GM23248 (cell line): Measurements from ENCODE around the gene HRCT1. TPM values are rescaled to one million over a fixed set of nuclear protein-coding genes. Genes with fewer than 3 reads are reported as not detected.
"Not testable (repeated sequence)": the region's sequence is repeated elsewhere in the genome, so short reads cannot be mapped to it uniquely, and the experiment has no call there.

Source experiments
- DNase-seq: peaks from one replicate; pipeline ENCODE4 v3.0.0-alpha.2; 2015
- H2AFZ ChIP-seq: fragments of 200-600 bp; sonication (generic); 2 replicates; pipeline ENCODE4 v1.6.1; 2016; ENCODE audit warnings: antibody characterized with exemption
- H3F3A ChIP-seq: fragments of 200-600 bp; sonication (generic); 2 replicates; pipeline ENCODE4 v1.6.1; 2016; ENCODE audit warnings: mild to moderate bottlenecking, antibody characterized with exemption, mixed run types; ENCODE audit not compliant: insufficient read depth
- H3K27ac ChIP-seq: fragments of 200-600 bp; sonication (generic); 2 replicates; pipeline ENCODE4 v1.5.1; 2016; ENCODE audit warnings: mild to moderate bottlenecking
- H3K27me3 ChIP-seq: fragments of 200-600 bp; sonication (generic); replicated peaks from 2 replicates; pipeline ENCODE4 v1.6.1; 2016; ENCODE audit warnings: mild to moderate bottlenecking; ENCODE audit not compliant: insufficient read depth
- H3K36me3 ChIP-seq: fragments of 200-600 bp; sonication (generic); 2 replicates; pipeline ENCODE4 v1.6.1; 2016; ENCODE audit warnings: low read depth, mild to moderate bottlenecking
- H3K4me1 ChIP-seq: fragments of 200-600 bp; sonication (generic); 2 replicates; pipeline ENCODE4 v1.6.1; 2016; ENCODE audit warnings: mild to moderate bottlenecking; ENCODE audit not compliant: insufficient read depth
- H3K4me2 ChIP-seq: fragments of 200-600 bp; sonication (generic); one replicate; pipeline ENCODE4 v1.6.1; 2016; ENCODE audit warnings: mild to moderate bottlenecking; ENCODE audit not compliant: unreplicated experiment
- H3K4me3 ChIP-seq: fragments of 200-600 bp; sonication (generic); 2 replicates; pipeline ENCODE4 v1.5.1; 2016; ENCODE audit warnings: mild to moderate bottlenecking
- H3K79me2 ChIP-seq: fragments of 200-600 bp; sonication (generic); 2 replicates; pipeline ENCODE4 v1.6.1; 2016; ENCODE audit warnings: mild to moderate bottlenecking; ENCODE audit not compliant: insufficient read depth
- H3K9ac ChIP-seq: fragments of 200-600 bp; sonication (generic); 2 replicates; pipeline ENCODE4 v1.6.1; 2016; ENCODE audit warnings: mild to moderate bottlenecking
- H3K9me2 ChIP-seq: fragments of 200-600 bp; sonication (generic); 2 replicates; pipeline ENCODE4 v1.6.1; 2016; ENCODE audit warnings: mixed run types, mild to moderate bottlenecking, moderate library complexity; ENCODE audit not compliant: insufficient read depth
- H3K9me3 ChIP-seq: fragments of 200-600 bp; sonication (generic); one replicate; pipeline ENCODE4 v1.6.1; 2017; ENCODE audit warnings: low read depth
- H4K20me1 ChIP-seq: fragments of 200-600 bp; sonication (generic); 2 replicates; pipeline ENCODE4 v1.6.0; 2016; ENCODE audit not compliant: insufficient read depth
- EZH2 ChIP-seq: fragments of 200-600 bp; sonication (generic); IDR thresholded peaks from 2 replicates; pipeline ENCODE4 v1.6.1; 2018; ENCODE audit warnings: antibody characterized with exemption, mild to moderate bottlenecking; ENCODE audit not compliant: insufficient read depth, poor library complexity, severe bottlenecking
- EZH2phosphoT487 ChIP-seq: fragments of 200-600 bp; sonication (generic); IDR thresholded peaks from 2 replicates; pipeline ENCODE4 v1.6.1; 2018; ENCODE audit warnings: antibody characterized with exemption, moderate library complexity, mild to moderate bottlenecking, low read depth; ENCODE audit not compliant: insufficient read depth
- WGBS, 2 experiments: methylation state at CpG; one replicate each; pipeline ENCODE4 v1.1.6; 2015 to 2017; ENCODE audit warnings: low lambda C conversion rate in 2 of 2, low coverage in 1 of 2; ENCODE audit errors: missing lambda C conversion rate in 2 of 2; 5-methylcytosine and 5-hydroxymethylcytosine counted together
- in situ Hi-C: fragments of 300-500 bp; cut with MboI; formaldehyde crosslinking; loops from 2 replicates; pipeline ENCODE4 v1.15.0; 2020
- polyA plus RNA-seq: library from polyadenylated mRNA; unstranded; fragments of >200 nt; fragmentation: Nextera tagmentation; extraction: Ambion mirVana; gene quantifications from 2 replicates; pipeline ENCODE4 v1.2.1, GENCODE V29; 2016
- total RNA-seq: library from RNA; depleted of rRNA; stranded (reverse); fragments of >200 nt; shearing (Covaris generic); gene quantifications from 2 replicates; pipeline ENCODE4 v1.2.3, GENCODE V29; 2014

The HRCT1 gene
- total and polyA plus RNA-seq, 2 experiments from 2014 or later = 1.2 to 3.4 TPM

- Histone ChIP-seq H3K27me3 (no peaks in the 10 kb centered on the region), H3K36me3 (no peaks in the 10 kb centered on the region), H3K4me2 (no peak overlapping the region), H3K4me3 (no peak overlapping the region), H3K27ac (no peak overlapping the region), H3K9me3 (no peaks in the 10 kb centered on the region), H3K9ac (no peak overlapping the region), H3K4me1 (peaks cover 39% of the 10 kb centered on the region), H3F3A (peaks cover 38% of the 10 kb centered on the region), H3K9me2 (no peaks in the 10 kb centered on the region), H4K20me1 (no peaks in the 10 kb centered on the region), H3K79me2 (no peaks in the 10 kb centered on the region), H2AFZ (peak overlapping the region; percentile 34; the same call in 1 of the 2 replicates)
- TF ChIP-seq EZH2phosphoT487 (no peak), EZH2 (no peak)
- DNase-seq = peak; percentile 68
- in situ Hi-C loops = no loop called here
- 62 to 64% methylated on average over 14 of the region's 14 CpGs for WGBS, 2 experiments
These were observed 4.8 kb downstream of the HRCT1 start for GRCh38 chr9:35910613-35911359.

- TF ChIP-seq EZH2phosphoT487 = no peak
- TF ChIP-seq EZH2 = no peak
- H4K20me1 ChIP-seq = no peaks in the 10 kb centered on the region
- no peaks in the 10 kb centered on the region for H3K79me2 ChIP-seq
- H3K4me1 ChIP-seq = peaks cover 31% of the 10 kb centered on the region
- in situ Hi-C loops = no loop called here
- H3K36me3 ChIP-seq = no peaks in the 10 kb centered on the region
- H3K9ac ChIP-seq = no peak overlapping the region
- WGBS, 2 experiments = 75 to 84% methylated on average over 9 to 10 of the region's 10 CpGs
- no peaks in the 10 kb centered on the region for H3K27me3 ChIP-seq
- no peaks in the 10 kb centered on the region for H3K9me2 ChIP-seq
- peaks cover 34% of the 10 kb centered on the region for H3F3A ChIP-seq
- H3K9me3 ChIP-seq = no peaks in the 10 kb centered on the region
- no peak for DNase-seq
- no peak overlapping the region for H3K4me3 ChIP-seq
- H3K4me2 ChIP-seq = no peak overlapping the region
- no peak overlapping the region for H2AFZ ChIP-seq
- H3K27ac ChIP-seq = no peak overlapping the region
These were observed 5.7 kb downstream of the HRCT1 start for GRCh38 chr9:35911690-35912089.

- in situ Hi-C loops = no loop called here
- WGBS, 2 experiments = 83 to 85% methylated on average over 10 of the region's 10 CpGs
These were observed 6.9 kb downstream of the HRCT1 start for GRCh38 chr9:35912791-35913400.

GRCh38 chr9:35913429-35913828 lies 7.4 kb downstream of the HRCT1 start:
- in situ Hi-C loops, H3K4me2 ChIP-seq, H2AFZ ChIP-seq, H3K27ac ChIP-seq, H3K36me3 ChIP-seq, H3K27me3 ChIP-seq, H3K79me2 ChIP-seq, DNase-seq, H4K20me1 ChIP-seq, H3K9me2 ChIP-seq, H3K9me3 ChIP-seq, H3K4me3 ChIP-seq, H3K9ac ChIP-seq: not testable (repeated sequence)
- peaks cover 14% of the 10 kb centered on the region for H3K4me1 ChIP-seq
- H3F3A ChIP-seq = peaks cover 17% of the 10 kb centered on the region

More at GRCh38 chr9:35912791-35913400, 6.9 kb downstream of the HRCT1 start:
- Histone ChIP-seq H3K79me2 (no peaks in the 10 kb centered on the region), H4K20me1 (no peaks in the 10 kb centered on the region), H3K36me3 (no peaks in the 10 kb centered on the region), H3K9me3 (no peaks in the 10 kb centered on the region), H3F3A (peaks cover 22% of the 10 kb centered on the region), H3K9me2 (no peaks in the 10 kb centered on the region), H3K4me2 (no peak overlapping the region), H3K27me3 (no peaks in the 10 kb centered on the region), H2AFZ (no peak overlapping the region), H3K4me1 (peaks cover 19% of the 10 kb centered on the region), H3K9ac (no peak overlapping the region), H3K27ac (no peak overlapping the region), H3K4me3 (no peak overlapping the region)
- DNase-seq = no peak
- no peak for TF ChIP-seq EZH2
- TF ChIP-seq EZH2phosphoT487 = no peak
